ENCODE measurements around the gene DIP2C. TPM values are rescaled to one million over a fixed set of nuclear protein-coding genes. Genes with fewer than 3 reads are reported as not detected.

Gene DIP2C
- total and polyA plus RNA-seq, 3 experiments from 2014 or later, result 0.44 to 1.1 (median 0.55) TPM

Other genes starting within 250 kb of the DIP2C start
- 100 to 1,000 TPM; 121 to 128 TPM for gene LARP4B, start 242.0 kb upstream of the DIP2C start, total RNA-seq
- gene LARP4B, start 242.0 kb upstream of the DIP2C start, polyA plus RNA-seq, result 30.6 TPM

All from CD8-positive, alpha-beta memory T cell (primary cell).